ENCODE measurements around the gene LRRK1.

LRRK1 gene

GRCh38 chr15:100885116-100885515 lies 34.0 kb upstream of the LRRK1 start:
- Mint-ChIP-seq H3K27me3 (peaks cover 56% of the 10 kb centered on the region), H3K4me1 (peaks cover 6% of the 10 kb centered on the region), H3K9me3 (no peaks in the 10 kb centered on the region), H3K36me3 (ENCODE audit: low read depth) (no peaks in the 10 kb centered on the region), H3K4me3 (no peak overlapping the region), H3K27ac (no peak overlapping the region)
- no peak for DNase-seq
- ATAC-seq = no peak

- H3K27me3 Mint-ChIP-seq = peaks cover 55% of the 10 kb centered on the region
- DNase-seq (no peak), ATAC-seq (no peak)
- no peaks in the 10 kb centered on the region for H3K9me3 Mint-ChIP-seq
- no peak overlapping the region for H3K27ac Mint-ChIP-seq
- H3K4me3 Mint-ChIP-seq = no peak overlapping the region
- no peaks in the 10 kb centered on the region for H3K36me3 Mint-ChIP-seq (ENCODE audit: low read depth)
- H3K4me1 Mint-ChIP-seq = peaks cover 3% of the 10 kb centered on the region
These were observed 33.3 kb upstream of the LRRK1 start for GRCh38 chr15:100885811-100886210.

GRCh38 chr15:100887211-100887913 lies 31.8 kb upstream of the LRRK1 start:
- Mint-ChIP-seq H3K27me3 (peaks cover 46% of the 10 kb centered on the region), H3K36me3 (ENCODE audit: low read depth) (no peaks in the 10 kb centered on the region), H3K27ac (no peak overlapping the region), H3K9me3 (no peaks in the 10 kb centered on the region), H3K4me3 (no peak overlapping the region), H3K4me1 (peaks cover 2% of the 10 kb centered on the region)
- ATAC-seq (no peak), DNase-seq (no peak)

GRCh38 chr15:100889385-100890050 lies 29.6 kb upstream of the LRRK1 start:
- DNase-seq (no peak), ATAC-seq (no peak)
- Mint-ChIP-seq H3K4me1 (peaks cover 2% of the 10 kb centered on the region), H3K4me3 (no peak overlapping the region), H3K36me3 (ENCODE audit: low read depth) (no peaks in the 10 kb centered on the region), H3K27ac (no peak overlapping the region), H3K27me3 (peaks cover 37% of the 10 kb centered on the region), H3K9me3 (no peaks in the 10 kb centered on the region)

- no peak overlapping the region for H3K27ac Mint-ChIP-seq
- ATAC-seq (no peak), DNase-seq (no peak)
- H3K4me3 Mint-ChIP-seq = no peak overlapping the region
- no peaks in the 10 kb centered on the region for H3K9me3 Mint-ChIP-seq
- H3K36me3 Mint-ChIP-seq (ENCODE audit: low read depth) = no peaks in the 10 kb centered on the region
- peaks cover 36% of the 10 kb centered on the region for H3K27me3 Mint-ChIP-seq
- peaks cover 2% of the 10 kb centered on the region for H3K4me1 Mint-ChIP-seq
These were observed 29.0 kb upstream of the LRRK1 start for GRCh38 chr15:100890051-100890720.

GRCh38 chr15:100890850-100891249 lies 28.3 kb upstream of the LRRK1 start:
- ATAC-seq (no peak), DNase-seq (no peak)
- Mint-ChIP-seq H3K4me3 (no peak overlapping the region), H3K27me3 (peaks cover 34% of the 10 kb centered on the region), H3K9me3 (no peaks in the 10 kb centered on the region), H3K27ac (no peak overlapping the region), H3K36me3 (ENCODE audit: low read depth) (no peaks in the 10 kb centered on the region), H3K4me1 (peaks cover 2% of the 10 kb centered on the region)

- H3K36me3 Mint-ChIP-seq (ENCODE audit: low read depth) = no peaks in the 10 kb centered on the region
- no peak for DNase-seq
- H3K27me3 Mint-ChIP-seq = peaks cover 33% of the 10 kb centered on the region
- ATAC-seq = no peak
- no peaks in the 10 kb centered on the region for H3K9me3 Mint-ChIP-seq
- no peak overlapping the region for H3K27ac Mint-ChIP-seq
- no peak overlapping the region for H3K4me3 Mint-ChIP-seq
- H3K4me1 Mint-ChIP-seq = peaks cover 2% of the 10 kb centered on the region
These were observed 27.7 kb upstream of the LRRK1 start for GRCh38 chr15:100891307-100892012.

GRCh38 chr15:100892013-100892355 lies 27.2 kb upstream of the LRRK1 start:
- ATAC-seq = no peak
- no peaks in the 10 kb centered on the region for H3K36me3 Mint-ChIP-seq (ENCODE audit: low read depth)
- no peak overlapping the region for H3K4me3 Mint-ChIP-seq
- DNase-seq = no peak
- no peaks in the 10 kb centered on the region for H3K9me3 Mint-ChIP-seq
- no peak overlapping the region for H3K27ac Mint-ChIP-seq
- H3K27me3 Mint-ChIP-seq = peaks cover 28% of the 10 kb centered on the region
- H3K4me1 Mint-ChIP-seq = peaks cover 2% of the 10 kb centered on the region

GRCh38 chr15:100893261-100893963 lies 25.7 kb upstream of the LRRK1 start:
- H3K4me1 Mint-ChIP-seq = peaks cover 2% of the 10 kb centered on the region
- H3K27ac Mint-ChIP-seq = no peak overlapping the region
- H3K9me3 Mint-ChIP-seq = no peaks in the 10 kb centered on the region
- ATAC-seq = no peak
- no peaks in the 10 kb centered on the region for H3K36me3 Mint-ChIP-seq (ENCODE audit: low read depth)
- no peak for DNase-seq
- no peak overlapping the region for H3K4me3 Mint-ChIP-seq
- peaks cover 26% of the 10 kb centered on the region for H3K27me3 Mint-ChIP-seq

- ATAC-seq (no peak), DNase-seq (no peak)
- H3K27me3 Mint-ChIP-seq = peaks cover 28% of the 10 kb centered on the region
- no peaks in the 10 kb centered on the region for H3K9me3 Mint-ChIP-seq
- peaks cover 2% of the 10 kb centered on the region for H3K4me1 Mint-ChIP-seq
- no peak overlapping the region for H3K4me3 Mint-ChIP-seq
- H3K27ac Mint-ChIP-seq = no peak overlapping the region
- H3K36me3 Mint-ChIP-seq (ENCODE audit: low read depth) = no peaks in the 10 kb centered on the region
These were observed 25.2 kb upstream of the LRRK1 start for GRCh38 chr15:100893964-100894295.

GRCh38 chr15:100895721-100896120 lies 23.4 kb upstream of the LRRK1 start:
- Mint-ChIP-seq H3K9me3 (no peaks in the 10 kb centered on the region), H3K27ac (no peak overlapping the region), H3K36me3 (ENCODE audit: low read depth) (no peaks in the 10 kb centered on the region), H3K4me1 (no peaks in the 10 kb centered on the region), H3K27me3 (peaks cover 23% of the 10 kb centered on the region), H3K4me3 (no peak overlapping the region)
- DNase-seq (no peak), ATAC-seq (no peak)

GRCh38 chr15:100897221-100898151 lies 21.7 kb upstream of the LRRK1 start:
- DNase-seq = no peak
- H3K4me1 Mint-ChIP-seq = no peaks in the 10 kb centered on the region
- H3K9me3 Mint-ChIP-seq = no peaks in the 10 kb centered on the region
- no peaks in the 10 kb centered on the region for H3K36me3 Mint-ChIP-seq (ENCODE audit: low read depth)
- peaks cover 15% of the 10 kb centered on the region for H3K27me3 Mint-ChIP-seq
- ATAC-seq = no peak
- no peak overlapping the region for H3K4me3 Mint-ChIP-seq
- H3K27ac Mint-ChIP-seq = no peak overlapping the region

- H3K36me3 Mint-ChIP-seq (ENCODE audit: low read depth) = no peaks in the 10 kb centered on the region
- ATAC-seq (no peak), DNase-seq (no peak)
- H3K9me3 Mint-ChIP-seq = no peaks in the 10 kb centered on the region
- H3K27me3 Mint-ChIP-seq = peaks cover 11% of the 10 kb centered on the region
- no peak overlapping the region for H3K4me3 Mint-ChIP-seq
- peaks cover 2% of the 10 kb centered on the region for H3K4me1 Mint-ChIP-seq
- H3K27ac Mint-ChIP-seq = no peak overlapping the region
These were observed 21.0 kb upstream of the LRRK1 start for GRCh38 chr15:100898152-100898490.
